Midbrain (tissue), 1 donor: ENCODE measurements around the gene USP35.

Experiments used
- DNase-seq: peaks from one replicate; lab custom pipeline; 2025; lab: John Stamatoyannopoulos, UW

USP35 gene

GRCh38 chr11:78188286-78189173 is at the start of gene USP35, which contains the start of gene KCTD21:
Gene USP35 (plus strand): TSS chr11:78188919. CDS start chr11:78196246, 7,327 bp downstream.
Gene KCTD21 (minus strand): TSS chr11:78188626. CDS start chr11:78174554, 14,072 bp downstream.
- peak; percentile 98 for DNase-seq

- peak; percentile 95 for DNase-seq
Observed at GRCh38 chr11:78139422-78140391, 49.0 kb upstream of the USP35 start, which contains the start of gene ALG8. Gene ALG8 (minus strand): TSS chr11:78139626. CDS start chr11:78139588, 38 bp downstream.

GRCh38 chr11:78140392-78141077 is 48.2 kb upstream of the USP35 start:
- no peak for DNase-seq

- DNase-seq: no peak
Observed at GRCh38 chr11:78145511-78146025, 43.2 kb upstream of the USP35 start.

- DNase-seq: no peak
Observed at GRCh38 chr11:78147807-78148206, 40.9 kb upstream of the USP35 start.

- peak; percentile 47 for DNase-seq
Observed at GRCh38 chr11:78149646-78150045, 39.1 kb upstream of the USP35 start.

GRCh38 chr11:78150346-78150745 is 38.4 kb upstream of the USP35 start:
- no peak for DNase-seq

- no peak for DNase-seq
Observed at GRCh38 chr11:78150754-78151153, 38.0 kb upstream of the USP35 start.

GRCh38 chr11:78151804-78152203 is 36.9 kb upstream of the USP35 start:
- DNase-seq: no peak

GRCh38 chr11:78156127-78156844 is 32.4 kb upstream of the USP35 start:
- DNase-seq: no peak

- DNase-seq: peak; percentile 24
Observed at GRCh38 chr11:78158987-78159652, 29.6 kb upstream of the USP35 start.

- DNase-seq: no peak
Observed at GRCh38 chr11:78160557-78160956, 28.2 kb upstream of the USP35 start.

GRCh38 chr11:78161346-78161745 is 27.4 kb upstream of the USP35 start:
- no peak for DNase-seq

- DNase-seq: no peak
Observed at GRCh38 chr11:78161962-78162371, 26.8 kb upstream of the USP35 start.

- no peak for DNase-seq
Observed at GRCh38 chr11:78163828-78164227, 24.9 kb upstream of the USP35 start.

GRCh38 chr11:78164471-78164870 is 24.2 kb upstream of the USP35 start:
- DNase-seq: no peak

- DNase-seq: no peak
Observed at GRCh38 chr11:78166855-78167469, 21.8 kb upstream of the USP35 start.

- no peak for DNase-seq
Observed at GRCh38 chr11:78168539-78169477, 19.9 kb upstream of the USP35 start.

GRCh38 chr11:78170413-78170812 is 18.3 kb upstream of the USP35 start:
- DNase-seq: no peak
